Measurements from ENCODE around the gene ANAPC13.
A peak's percentile ranks its signal among the peaks of the same experiment; 100 is the strongest.

The ANAPC13 gene

DNA sequence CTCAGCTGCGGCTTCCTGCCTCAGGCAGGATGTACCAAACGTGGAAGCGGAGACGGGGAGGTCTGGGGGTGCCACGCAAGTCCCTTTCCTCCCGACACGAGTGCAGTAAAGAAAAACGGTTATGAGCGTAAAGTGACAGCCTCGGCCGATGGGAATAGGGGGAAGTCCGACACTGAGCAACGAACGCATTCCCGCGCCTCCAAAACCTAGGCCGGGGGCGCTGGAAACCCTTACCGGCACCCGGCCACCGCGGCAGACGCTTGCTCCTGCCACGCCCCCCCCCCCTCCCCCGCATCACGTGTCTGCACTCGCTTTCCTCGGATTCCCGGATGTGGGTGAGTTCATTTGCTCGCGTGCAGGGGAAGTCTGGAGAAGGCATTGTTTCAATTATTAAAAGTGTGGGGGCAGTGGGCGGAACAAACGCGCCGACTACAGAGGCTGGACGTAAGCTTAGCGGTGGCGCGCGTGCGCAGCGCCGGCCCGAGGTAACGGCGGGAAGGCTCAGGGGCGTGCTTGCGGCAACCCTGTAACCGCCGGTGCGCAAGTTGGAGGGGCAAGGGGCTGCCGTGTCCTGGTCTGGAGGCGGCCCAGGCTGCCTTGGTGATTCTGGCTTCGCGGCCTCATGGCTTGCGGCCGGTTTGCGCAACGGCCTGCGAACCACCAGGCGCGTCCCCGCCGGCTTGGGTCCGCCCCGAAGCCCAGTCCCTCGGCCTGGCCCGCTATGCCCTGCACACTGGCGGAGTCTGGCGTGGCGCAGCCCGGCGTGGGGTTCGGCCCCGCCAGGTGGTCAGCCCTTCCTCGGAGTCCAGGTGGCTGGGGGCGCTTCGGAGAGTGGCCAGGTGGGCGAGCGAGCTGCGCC, at the start of gene ANAPC13, which contains the start of gene CEP63:
Gene ANAPC13 (minus strand): TSS at position 268 of the 859 bp plus-strand sequence. CDS start 3,081 bp downstream, outside the sequence.
Gene CEP63 (plus strand): TSS at position 340 of the 859 bp plus-strand sequence. CDS start 9,264 bp downstream, outside the sequence.
- POLR2A ChIA-PET = interaction anchor here (0.7 kb wide), 1 partner anchor 10 kb away, joined by 3 read pairs; no protein-coding TSS in a partner anchor
- TF ChIP-seq, protein P1, sequence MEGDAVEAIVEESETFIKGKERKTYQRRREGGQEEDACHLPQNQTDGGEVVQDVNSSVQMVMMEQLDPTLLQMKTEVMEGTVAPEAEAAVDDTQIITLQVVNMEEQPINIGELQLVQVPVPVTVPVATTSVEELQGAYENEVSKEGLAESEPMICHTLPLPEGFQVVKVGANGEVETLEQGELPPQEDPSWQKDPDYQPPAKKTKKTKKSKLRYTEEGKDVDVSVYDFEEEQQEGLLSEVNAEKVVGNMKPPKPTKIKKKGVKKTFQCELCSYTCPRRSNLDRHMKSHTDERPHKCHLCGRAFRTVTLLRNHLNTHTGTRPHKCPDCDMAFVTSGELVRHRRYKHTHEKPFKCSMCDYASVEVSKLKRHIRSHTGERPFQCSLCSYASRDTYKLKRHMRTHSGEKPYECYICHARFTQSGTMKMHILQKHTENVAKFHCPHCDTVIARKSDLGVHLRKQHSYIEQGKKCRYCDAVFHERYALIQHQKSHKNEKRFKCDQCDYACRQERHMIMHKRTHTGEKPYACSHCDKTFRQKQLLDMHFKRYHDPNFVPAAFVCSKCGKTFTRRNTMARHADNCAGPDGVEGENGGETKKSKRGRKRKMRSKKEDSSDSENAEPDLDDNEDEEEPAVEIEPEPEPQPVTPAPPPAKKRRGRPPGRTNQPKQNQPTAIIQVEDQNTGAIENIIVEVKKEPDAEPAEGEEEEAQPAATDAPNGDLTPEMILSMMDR (IDR thresholded peaks at IDR 0.05; ENCODE audit: control extremely low read depth, extremely low read depth, low read depth, missing control alignments) = no peak
- CTCF ChIA-PET = interaction anchor here (1.4 to 6.5 kb wide), 5 partner anchors 9 to 178 kb away, joined by 3 to 96 read pairs (median 5); partner anchors contain the start of gene AMOTL2
- peak; percentile 93 for DNase-seq (ENCODE audit: extremely low spot score)

DNA sequence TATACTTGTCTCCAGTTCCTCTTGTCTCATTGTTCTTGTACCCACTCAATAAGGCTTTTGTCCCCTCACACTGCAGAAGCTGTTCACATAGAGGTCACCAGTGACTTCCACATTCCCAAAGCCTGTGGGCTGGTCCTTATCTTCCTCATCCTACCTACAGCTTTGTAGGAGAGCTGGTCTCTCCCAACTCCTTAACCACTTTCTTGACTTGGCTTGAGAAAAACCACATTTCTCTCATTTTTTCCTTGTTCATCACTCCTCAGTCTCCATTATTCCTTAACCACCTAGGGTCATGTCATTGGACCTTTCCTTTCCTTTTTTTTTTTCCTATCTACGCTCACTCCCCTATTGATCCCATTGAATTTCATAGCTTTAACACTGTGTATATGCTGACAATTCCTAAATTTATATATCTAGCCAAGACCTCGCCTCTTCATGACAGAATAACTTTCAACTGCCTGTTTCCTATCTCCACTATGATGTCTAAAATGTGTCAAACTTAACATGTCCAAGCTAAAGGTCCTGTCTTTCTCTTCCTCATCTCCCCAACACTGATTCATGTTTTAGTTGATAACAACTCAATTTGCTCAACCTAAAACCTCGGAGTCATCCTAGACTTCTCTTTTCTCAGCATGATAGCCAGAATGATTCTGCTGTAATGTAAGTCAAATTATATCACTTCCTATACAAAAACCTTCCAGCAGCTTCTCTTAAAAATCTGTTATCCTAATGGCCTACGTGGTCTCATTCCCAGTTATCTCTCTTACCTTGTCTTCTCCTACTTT, 49.6 kb upstream of the ANAPC13 start:
- DNase-seq (ENCODE audit: extremely low spot score) = no peak
- TF ChIP-seq, protein P1 (IDR thresholded peaks at IDR 0.05; ENCODE audit: control extremely low read depth, extremely low read depth, low read depth, missing control alignments) = no peak
- ChIA-PET CTCF (interaction anchor here (0.7 to 1.1 kb wide), 2 partner anchors 10 to 15 kb away, joined by 3 read pairs; no protein-coding TSS in a partner anchor), POLR2A (no interaction called here)

GRCh38 chr3:134533493-134533892, 47.7 kb upstream of the ANAPC13 start:
- POLR2A ChIA-PET = no interaction called here
- no peak for DNase-seq (ENCODE audit: extremely low spot score)
- TF ChIP-seq, protein P1 (IDR thresholded peaks at IDR 0.05; ENCODE audit: control extremely low read depth, extremely low read depth, low read depth, missing control alignments) = no peak
- CTCF ChIA-PET = interaction anchor here (1.0 to 1.4 kb wide), 8 partner anchors 8 to 67 kb away, joined by 3 read pairs; no protein-coding TSS in a partner anchor

- ChIA-PET POLR2A (interaction anchor here (1.1 kb wide), 1 partner anchor 43 kb away, joined by 3 read pairs; no protein-coding TSS in a partner anchor), CTCF (interaction anchor here (1.1 to 1.7 kb wide), 3 partner anchors 9 to 36 kb away, joined by 4 read pairs; no protein-coding TSS in a partner anchor)
- no peak for DNase-seq (ENCODE audit: extremely low spot score)
Measured at GRCh38 chr3:134527538-134528186, 41.9 kb upstream of the ANAPC13 start.

GRCh38 chr3:134527037-134527436, 41.3 kb upstream of the ANAPC13 start:
- ChIA-PET POLR2A (no interaction called here), CTCF (interaction anchor here (1.1 to 1.7 kb wide), 4 partner anchors 8 to 37 kb away, joined by 4 read pairs; no protein-coding TSS in a partner anchor)
- TF ChIP-seq, protein P1 (IDR thresholded peaks at IDR 0.05; ENCODE audit: control extremely low read depth, extremely low read depth, low read depth, missing control alignments) = peak; percentile 16
- no peak for DNase-seq (ENCODE audit: extremely low spot score)

More at GRCh38 chr3:134527538-134528186, 41.9 kb upstream of the ANAPC13 start:
- TF ChIP-seq, protein P1 (IDR thresholded peaks at IDR 0.05; ENCODE audit: control extremely low read depth, extremely low read depth, low read depth, missing control alignments) = no peak
